Caco-2 (cell line): ENCODE results near the gene UBTD1. TPM values are rescaled to one million over a fixed set of nuclear protein-coding genes. Genes with fewer than 3 reads are reported as not detected.
A peak's percentile ranks its signal among the peaks of the same experiment; 100 is the strongest.
"Not testable (repeated sequence)": the region's sequence is repeated elsewhere in the genome, so short reads cannot be mapped to it uniquely, and the experiment has no call there.

Experiments
- BruUV-seq: library from RNA; stranded (reverse); fragments of 400-500 nt; replicated peaks from 2 replicates; lab custom pipeline; 2021; lab: Mats Ljungman, UMichigan
- CTCF ChIA-PET: fragments of 300-600 bp; sonication (Branson Sonifier 250); formaldehyde crosslinking; loops from one replicate; lab custom pipeline; 2022; ENCODE audit warnings: antibody characterized with exemption; lab: Charles Lee
- POLR2A ChIA-PET: fragments of 300-600 bp; sonication (Branson Sonifier 250); formaldehyde crosslinking; loops from one replicate; lab custom pipeline; 2022; ENCODE audit warnings: antibody characterized with exemption; lab: Charles Lee
- DNase-seq, 2 experiments: peaks; one replicate each; pipeline versions ENCODE4 v3.0.0 to v3.0.0-alpha.2; 2020 to 2022
- H3K27me3 ChIP-seq: replicated peaks from 2 replicates; pipeline ENCODE4 v1.6.0; 2011; ENCODE audit warnings: low read length; ENCODE audit not compliant: control insufficient read depth, insufficient read depth
- H3K36me3 ChIP-seq: 2 replicates; pipeline ENCODE4 v1.5.1; 2011; ENCODE audit warnings: low read length; ENCODE audit not compliant: control insufficient read depth, insufficient read depth
- H3K4me1 ChIP-seq: fragments of 250-450 bp; sonication (Bioruptor Pico); 2 replicates; pipeline ENCODE4 v1.5.1; 2020; ENCODE audit warnings: mild to moderate bottlenecking
- H3K4me3 ChIP-seq: 2 replicates; pipeline ENCODE4 v1.5.1; 2011; ENCODE audit warnings: low read depth, mild to moderate bottlenecking, control low read depth, low read length
- H3K9me3 ChIP-seq: fragments of 250-450 bp; sonication (Bioruptor Pico); 2 replicates; pipeline ENCODE4 v1.5.1; 2020; ENCODE audit warnings: mild to moderate bottlenecking, moderate library complexity
- H3K27ac Mint-ChIP-seq: one replicate; pipeline ENCODE4 v1.8.0; 2022; ENCODE audit warnings: mixed read lengths; ENCODE audit not compliant: unreplicated experiment
- H3K27me3 Mint-ChIP-seq: one replicate; pipeline ENCODE4 v1.8.0; 2022; ENCODE audit warnings: mixed read lengths; ENCODE audit not compliant: insufficient read depth, unreplicated experiment
- H3K36me3 Mint-ChIP-seq: one replicate; pipeline ENCODE4 v1.8.0; 2022; ENCODE audit warnings: mild to moderate bottlenecking, mixed read lengths; ENCODE audit not compliant: insufficient read depth, unreplicated experiment
- H3K4me1 Mint-ChIP-seq: one replicate; pipeline ENCODE4 v1.8.0; 2022; ENCODE audit warnings: low read depth, mixed read lengths; ENCODE audit not compliant: unreplicated experiment
- H3K4me3 Mint-ChIP-seq: one replicate; pipeline ENCODE4 v1.8.0; 2022; ENCODE audit warnings: mild to moderate bottlenecking, moderate library complexity, mixed read lengths; ENCODE audit not compliant: unreplicated experiment
- H3K9me3 Mint-ChIP-seq: one replicate; pipeline ENCODE4 v1.8.0; 2022; ENCODE audit warnings: mixed read lengths; ENCODE audit not compliant: unreplicated experiment
- intact Hi-C: fragments of 100-400 bp; cut with micrococcal nuclease; formaldehyde crosslinking; loops from one replicate; pipeline ENCODE4 v1.10.0; 2022; ENCODE audit not compliant: unreplicated experiment
- total RNA-seq: library from RNA; stranded (reverse); gene quantifications from 2 replicates; pipeline ENCODE4 v1.2.3, GENCODE V29; 2022
- TF ChIP-seq, protein P1 (sequence below), 2 experiments: fragments of 200-600 bp in 1 of 2; IDR thresholded peaks; 1 replicate in 1 of 2; 2 replicates in 1 of 2; pipeline versions ENCODE4 v1.5.1 to v1.8.0; 2011 to 2022; ENCODE audit warnings: antibody characterized with exemption in 1 of 2, control low read depth in 1 of 2, inconsistent platforms in 1 of 2, low read depth in 1 of 2, low read length in 1 of 2, mild to moderate bottlenecking in 1 of 2, moderate library complexity in 1 of 2; ENCODE audit not compliant: insufficient read depth in 1 of 2, severe bottlenecking in 1 of 2, unreplicated experiment in 1 of 2

Gene UBTD1
- total RNA-seq, 1 experiment from 2014 or later, result 11.4 TPM

DNA sequence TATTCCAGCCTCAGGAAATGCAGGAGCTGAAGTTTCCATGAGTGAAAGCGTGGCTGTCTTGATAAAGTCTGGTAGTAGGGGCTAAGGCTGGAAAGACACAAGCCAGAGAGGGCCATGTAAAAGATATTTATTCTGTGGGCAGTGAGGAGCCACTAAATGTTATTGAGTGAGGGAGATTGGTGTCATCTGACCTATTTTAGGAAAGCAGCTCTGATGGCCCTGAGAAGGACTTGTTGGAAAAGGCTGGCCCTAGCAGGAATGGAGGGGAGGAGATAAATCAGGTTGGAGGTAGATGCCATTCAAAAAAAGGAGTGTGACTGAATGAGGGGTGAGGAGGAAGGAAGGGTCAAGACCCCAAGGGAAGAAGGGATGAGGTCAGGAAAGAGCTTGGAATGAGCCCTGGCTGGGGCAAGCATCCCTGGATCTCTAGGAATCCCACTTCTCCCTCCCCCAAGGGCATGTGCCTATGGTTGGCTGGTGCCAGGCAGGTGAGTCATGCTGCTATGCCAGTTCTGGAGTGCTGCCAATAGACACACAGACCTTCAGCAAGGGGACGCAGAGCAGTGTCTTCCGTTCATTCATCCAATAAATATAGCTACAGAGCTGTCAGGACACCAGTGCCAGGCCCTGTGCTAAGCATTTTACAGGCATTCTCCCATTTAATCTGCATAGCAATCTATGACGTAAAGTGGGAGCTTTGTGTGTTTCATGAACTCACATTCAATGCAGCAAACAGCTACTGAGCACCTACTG, 75.8 kb downstream of the UBTD1 start:
- BruUV-seq, result no TSS peak
- intact Hi-C loops, result no loop called here
- H3K27me3 Mint-ChIP-seq, result no peaks in the 10 kb centered on the region
- no peak overlapping the region for H3K27ac Mint-ChIP-seq
- no peaks in the 10 kb centered on the region for H3K9me3 Mint-ChIP-seq
- Histone ChIP-seq H3K4me3 (no peak overlapping the region), H3K36me3 (no peaks in the 10 kb centered on the region), H3K27me3 (no peaks in the 10 kb centered on the region), H3K9me3 (no peaks in the 10 kb centered on the region), H3K4me1 (peaks cover 33% of the 10 kb centered on the region)
- peak in 1 of 2 experiments; percentile 56 for DNase-seq
- peaks cover 8% of the 10 kb centered on the region for H3K36me3 Mint-ChIP-seq
- ChIA-PET CTCF (interaction anchor here (0.6 kb wide), 2 partner anchors 22 to 33 kb away, joined by 4 to 8 read pairs; no protein-coding TSS in a partner anchor), POLR2A (interaction anchor here (0.5 kb wide), 1 partner anchor 23 kb away, joined by 4 read pairs; no protein-coding TSS in a partner anchor)
- H3K4me3 Mint-ChIP-seq, result no peak overlapping the region
- H3K4me1 Mint-ChIP-seq, result peaks cover 24% of the 10 kb centered on the region
- TF ChIP-seq, protein P1, sequence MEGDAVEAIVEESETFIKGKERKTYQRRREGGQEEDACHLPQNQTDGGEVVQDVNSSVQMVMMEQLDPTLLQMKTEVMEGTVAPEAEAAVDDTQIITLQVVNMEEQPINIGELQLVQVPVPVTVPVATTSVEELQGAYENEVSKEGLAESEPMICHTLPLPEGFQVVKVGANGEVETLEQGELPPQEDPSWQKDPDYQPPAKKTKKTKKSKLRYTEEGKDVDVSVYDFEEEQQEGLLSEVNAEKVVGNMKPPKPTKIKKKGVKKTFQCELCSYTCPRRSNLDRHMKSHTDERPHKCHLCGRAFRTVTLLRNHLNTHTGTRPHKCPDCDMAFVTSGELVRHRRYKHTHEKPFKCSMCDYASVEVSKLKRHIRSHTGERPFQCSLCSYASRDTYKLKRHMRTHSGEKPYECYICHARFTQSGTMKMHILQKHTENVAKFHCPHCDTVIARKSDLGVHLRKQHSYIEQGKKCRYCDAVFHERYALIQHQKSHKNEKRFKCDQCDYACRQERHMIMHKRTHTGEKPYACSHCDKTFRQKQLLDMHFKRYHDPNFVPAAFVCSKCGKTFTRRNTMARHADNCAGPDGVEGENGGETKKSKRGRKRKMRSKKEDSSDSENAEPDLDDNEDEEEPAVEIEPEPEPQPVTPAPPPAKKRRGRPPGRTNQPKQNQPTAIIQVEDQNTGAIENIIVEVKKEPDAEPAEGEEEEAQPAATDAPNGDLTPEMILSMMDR (IDR thresholded peaks at IDR 0.05; ENCODE audit: insufficient read depth in 1 of 2, low read depth in 1 of 2, low read length in 1 of 2, severe bottlenecking in 1 of 2, unreplicated experiment in 1 of 2), result no peak

DNA sequence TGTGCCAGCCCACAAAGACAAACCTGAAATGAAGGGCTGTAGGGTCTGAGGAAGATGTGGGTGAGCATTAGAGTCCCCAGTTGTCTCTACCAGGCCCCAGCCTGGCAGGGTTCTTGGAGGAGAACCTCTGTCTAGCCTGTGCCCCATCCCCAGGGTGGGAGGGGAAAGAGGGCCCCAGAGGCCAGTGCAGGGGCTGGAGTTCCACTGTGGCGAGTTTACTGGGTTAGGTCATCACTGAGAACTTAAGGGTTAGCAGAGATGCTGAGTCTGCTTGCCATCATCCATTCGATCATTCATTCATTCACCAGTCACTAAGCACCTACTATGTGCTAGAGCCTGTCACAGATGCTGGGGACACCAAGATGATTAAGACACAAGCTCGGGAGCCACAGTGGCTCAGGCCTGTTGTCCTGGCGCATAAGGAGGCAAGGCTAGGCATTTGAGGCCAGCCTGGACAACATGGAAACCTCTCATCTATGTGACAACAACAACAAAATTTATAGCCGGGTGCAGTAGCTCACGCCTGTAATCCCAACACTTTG, 76.5 kb downstream of the UBTD1 start:
- Mint-ChIP-seq H3K27ac (no peak overlapping the region), H3K9me3 (no peaks in the 10 kb centered on the region), H3K4me1 (peaks cover 24% of the 10 kb centered on the region), H3K4me3 (no peak overlapping the region), H3K36me3 (peaks cover 8% of the 10 kb centered on the region), H3K27me3 (no peaks in the 10 kb centered on the region)
- BruUV-seq, result no TSS peak
- DNase-seq, result no peak
- TF ChIP-seq, protein P1 (IDR thresholded peaks at IDR 0.05; ENCODE audit: insufficient read depth in 1 of 2, low read depth in 1 of 2, low read length in 1 of 2, severe bottlenecking in 1 of 2, unreplicated experiment in 1 of 2), result no peak
- no peak overlapping the region for H3K4me3 ChIP-seq
- ChIA-PET POLR2A (no interaction called here), CTCF (no interaction called here)
- peaks cover 33% of the 10 kb centered on the region for H3K4me1 ChIP-seq
- H3K36me3 ChIP-seq, result no peaks in the 10 kb centered on the region
- intact Hi-C loops, result no loop called here
- H3K27me3 ChIP-seq, result no peaks in the 10 kb centered on the region
- no peaks in the 10 kb centered on the region for H3K9me3 ChIP-seq

DNA sequence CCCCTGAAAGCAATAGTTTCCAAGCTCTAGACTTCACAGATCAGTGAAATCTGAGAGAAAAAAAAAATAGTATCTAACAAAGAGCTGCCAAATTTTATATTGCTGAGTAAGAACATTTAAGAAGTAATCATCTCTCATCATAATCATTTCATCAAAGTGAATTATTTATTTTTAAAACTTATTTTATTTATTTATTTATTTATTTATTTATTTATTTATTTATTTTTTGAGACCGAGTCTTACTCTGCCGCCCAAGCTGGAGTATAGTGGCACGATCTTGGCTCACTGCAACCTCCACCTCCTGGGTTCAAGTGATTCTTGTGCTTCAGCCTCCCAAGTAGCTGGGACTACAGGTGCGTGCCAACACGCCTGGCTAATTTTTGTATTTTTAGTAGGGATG, 77.8 kb downstream of the UBTD1 start:
- H3K9me3 Mint-ChIP-seq, H3K36me3 ChIP-seq, intact Hi-C loops, CTCF ChIA-PET, BruUV-seq, H3K27me3 ChIP-seq, H3K4me3 Mint-ChIP-seq, DNase-seq, H3K9me3 ChIP-seq, H3K27me3 Mint-ChIP-seq, H3K36me3 Mint-ChIP-seq, H3K27ac Mint-ChIP-seq, H3K4me3 ChIP-seq: not testable (repeated sequence)
- POLR2A ChIA-PET, result interaction anchor here (0.6 kb wide), 1 partner anchor 145 kb away, joined by 3 read pairs; no protein-coding TSS in a partner anchor
- peaks cover 19% of the 10 kb centered on the region for H3K4me1 Mint-ChIP-seq
- peaks cover 22% of the 10 kb centered on the region for H3K4me1 ChIP-seq
